RPMI8226 (cell line): Measurements from ENCODE around the gene GPC2.

Source experiments
- DNase-seq: peaks from one replicate; pipeline ENCODE4 v3.0.0-alpha.2; 2015

The GPC2 gene

DNA sequence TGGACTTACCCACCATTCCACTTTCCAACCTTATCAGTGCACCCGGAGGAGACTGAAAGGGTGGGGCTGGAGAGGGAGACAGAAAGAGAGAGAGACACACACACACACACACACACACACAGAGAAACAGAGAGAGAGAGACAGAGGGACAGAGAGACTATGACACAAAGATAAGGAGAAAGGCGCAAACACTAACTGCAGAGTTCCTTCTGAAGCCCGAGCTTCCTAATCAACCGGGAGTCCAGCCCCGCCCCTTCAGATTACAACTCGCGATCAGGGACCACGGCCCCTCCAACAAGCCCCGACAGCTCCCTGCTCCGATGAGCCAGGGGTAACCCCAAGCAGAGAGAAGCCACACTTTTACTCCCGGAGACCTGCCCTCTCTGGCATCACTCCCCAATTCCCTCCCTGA is 9.3 kb downstream of the GPC2 start:
- no peak for DNase-seq

DNA sequence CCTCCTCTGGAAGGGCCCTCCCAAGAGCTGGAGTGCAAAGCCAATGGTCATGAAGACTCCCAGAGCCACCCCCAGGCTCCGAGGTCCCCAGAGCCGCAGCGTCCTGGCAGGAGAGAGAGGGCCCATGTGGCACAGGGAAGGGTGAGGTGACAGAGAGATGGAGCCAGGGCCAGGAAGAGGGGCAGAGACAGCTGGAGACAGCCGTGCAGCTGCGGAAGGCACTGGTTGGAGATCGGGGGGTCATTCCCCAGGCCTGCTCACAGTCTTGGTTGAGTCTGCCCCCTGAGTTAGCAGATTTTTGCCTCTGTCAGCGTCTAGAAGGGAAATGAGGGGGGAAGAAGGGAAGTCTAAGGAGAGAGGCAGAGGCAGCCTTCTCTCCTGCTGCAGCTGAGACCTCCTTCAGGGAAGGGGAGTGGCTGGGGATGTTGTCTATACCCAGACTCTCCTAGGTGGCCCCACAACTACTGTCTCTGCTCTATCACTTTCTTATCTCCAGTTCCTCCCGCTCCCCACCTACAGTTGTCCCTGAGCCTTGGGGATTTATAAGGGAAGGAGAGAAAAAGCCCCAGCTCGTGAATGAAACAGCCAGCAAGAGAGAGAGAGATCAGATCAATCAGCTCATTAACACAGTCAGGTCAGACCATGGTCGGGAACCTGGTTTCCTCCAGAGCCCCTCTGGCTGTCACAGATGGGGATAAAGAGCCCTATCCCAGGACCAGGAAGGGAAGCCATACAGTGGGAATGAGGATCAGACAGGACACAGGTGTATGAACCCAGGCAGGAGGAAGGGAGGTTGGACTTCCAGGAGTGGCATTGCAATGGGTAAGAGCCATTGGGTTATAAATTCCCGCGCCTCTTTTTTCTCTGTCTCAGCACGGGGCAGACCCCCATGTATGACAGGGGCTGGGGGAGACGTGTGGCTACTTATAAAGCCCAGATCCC is 9.9 kb downstream of the GPC2 start:
- DNase-seq: peak; percentile 22

DNA sequence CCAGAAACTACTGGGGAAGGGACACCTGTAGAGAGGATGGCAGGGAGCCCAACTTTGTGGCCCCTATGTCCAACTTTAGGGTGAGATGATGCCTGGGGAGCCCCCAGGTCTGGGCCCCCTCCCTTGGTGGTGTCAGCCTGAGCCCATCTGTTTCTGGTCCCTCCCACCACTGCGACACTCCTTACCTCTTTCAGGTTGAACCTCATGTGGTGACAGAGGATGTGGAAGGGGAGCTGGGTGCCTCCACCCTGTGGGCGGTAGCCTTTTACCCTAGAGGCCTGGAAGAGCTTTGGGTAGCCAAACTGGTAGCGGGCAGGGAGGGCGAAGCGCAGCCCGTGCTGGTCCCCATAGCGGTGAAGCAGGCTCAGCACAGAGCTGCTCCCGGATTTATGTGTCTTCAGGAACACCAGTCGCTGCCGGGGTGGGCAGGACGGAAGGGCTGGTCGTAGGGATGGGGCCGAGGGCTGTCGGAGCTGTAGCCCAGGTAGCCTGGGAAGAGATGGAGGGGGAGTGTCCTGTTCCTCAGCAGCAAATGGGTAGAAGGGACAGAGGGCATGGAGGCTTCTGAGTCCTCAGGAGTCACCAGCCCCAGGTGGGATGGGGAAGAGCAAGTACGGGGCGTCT is 10.8 kb downstream of the GPC2 start:
- peak; percentile 52 for DNase-seq

DNA sequence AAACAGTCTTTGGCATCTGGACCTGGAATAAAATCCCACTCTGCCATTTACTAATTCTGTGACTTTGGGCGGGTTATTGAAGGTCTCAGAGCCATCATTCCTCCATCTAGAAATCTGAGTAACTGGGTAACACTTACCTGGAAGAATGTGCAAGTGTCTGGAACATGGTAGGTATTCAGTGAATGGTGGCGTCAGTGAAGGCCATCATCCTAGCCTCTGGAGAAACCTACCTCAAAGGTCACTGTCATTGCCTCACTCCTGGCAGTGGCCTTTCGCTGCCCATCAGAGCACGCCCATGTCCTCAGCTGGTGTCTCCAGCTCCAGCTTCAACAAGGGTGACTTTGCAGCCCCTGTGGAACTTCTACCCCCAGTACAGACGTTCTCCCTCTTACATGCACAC is 13.3 kb downstream of the GPC2 start:
- DNase-seq: no peak

DNA sequence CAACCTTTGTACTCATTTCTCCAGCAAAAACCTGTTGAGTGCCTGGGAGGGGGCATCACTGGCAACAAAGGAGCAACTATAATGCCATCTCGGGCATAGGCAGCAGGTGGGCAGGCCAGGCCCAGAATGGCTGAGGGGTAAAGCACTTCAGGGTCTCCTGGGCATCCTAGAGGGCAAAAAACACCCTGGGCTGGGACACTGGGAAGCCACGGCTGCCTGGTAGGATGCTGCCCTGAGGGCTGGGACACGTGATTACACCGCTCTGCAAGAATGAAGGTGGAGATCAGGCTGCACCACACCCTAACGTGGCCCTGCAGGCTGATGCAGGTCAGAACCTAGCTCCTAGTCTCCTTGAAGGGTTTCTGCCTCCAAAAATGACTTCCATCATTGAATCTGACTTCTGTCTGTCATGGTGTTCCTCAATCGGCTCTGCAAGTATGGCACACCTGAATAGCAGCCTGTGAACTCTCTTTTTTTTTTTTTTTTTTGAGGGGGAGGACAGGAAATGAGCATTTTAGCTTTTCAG is 14.1 kb downstream of the GPC2 start:
- DNase-seq: peak; percentile 31

DNA sequence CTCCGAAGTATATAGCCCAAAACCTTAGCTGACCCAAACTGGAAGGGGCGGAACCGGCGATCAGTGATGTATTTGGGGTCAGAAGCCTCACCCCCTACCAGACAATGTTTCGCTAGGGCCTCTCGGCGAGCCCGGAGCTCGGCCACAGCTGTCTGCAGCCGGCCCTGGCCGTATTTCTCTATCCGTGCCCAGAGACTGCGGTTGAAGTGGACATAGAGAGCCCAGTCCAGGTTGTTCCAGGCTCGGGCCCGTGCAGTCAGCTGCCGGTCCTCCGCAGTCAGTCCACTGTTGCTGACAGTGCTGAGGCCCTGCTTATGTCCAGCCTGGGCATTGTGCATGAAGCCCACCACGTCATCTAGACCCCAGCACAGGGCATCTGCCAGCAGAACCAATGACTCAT is 17.1 kb downstream of the GPC2 start:
- no peak for DNase-seq

DNA sequence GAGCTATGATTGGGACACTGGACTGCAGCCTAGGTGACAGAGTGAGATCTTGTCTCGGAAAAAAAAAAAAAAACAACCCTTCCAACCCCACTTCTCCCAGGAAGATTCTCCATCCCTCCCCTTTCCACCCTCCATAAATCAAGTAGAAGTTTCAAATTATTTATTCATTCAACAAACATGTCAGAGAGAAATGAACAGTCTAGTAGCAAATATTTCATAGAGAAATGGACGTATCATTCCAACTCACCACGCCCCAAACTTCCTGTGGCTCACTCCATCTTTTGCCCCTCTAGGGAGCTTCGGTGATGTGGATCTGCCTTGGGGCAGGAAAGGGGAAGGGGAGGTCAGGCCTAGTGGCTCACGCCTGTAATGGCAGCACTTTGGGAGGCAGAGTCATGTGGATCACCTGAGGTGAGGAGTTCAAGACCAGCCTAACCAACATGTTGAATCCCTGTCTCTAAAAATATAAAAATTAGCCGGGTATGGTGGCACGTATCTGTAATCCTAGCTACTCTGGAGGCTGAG is 18.0 kb downstream of the GPC2 start:
- no peak for DNase-seq

DNA sequence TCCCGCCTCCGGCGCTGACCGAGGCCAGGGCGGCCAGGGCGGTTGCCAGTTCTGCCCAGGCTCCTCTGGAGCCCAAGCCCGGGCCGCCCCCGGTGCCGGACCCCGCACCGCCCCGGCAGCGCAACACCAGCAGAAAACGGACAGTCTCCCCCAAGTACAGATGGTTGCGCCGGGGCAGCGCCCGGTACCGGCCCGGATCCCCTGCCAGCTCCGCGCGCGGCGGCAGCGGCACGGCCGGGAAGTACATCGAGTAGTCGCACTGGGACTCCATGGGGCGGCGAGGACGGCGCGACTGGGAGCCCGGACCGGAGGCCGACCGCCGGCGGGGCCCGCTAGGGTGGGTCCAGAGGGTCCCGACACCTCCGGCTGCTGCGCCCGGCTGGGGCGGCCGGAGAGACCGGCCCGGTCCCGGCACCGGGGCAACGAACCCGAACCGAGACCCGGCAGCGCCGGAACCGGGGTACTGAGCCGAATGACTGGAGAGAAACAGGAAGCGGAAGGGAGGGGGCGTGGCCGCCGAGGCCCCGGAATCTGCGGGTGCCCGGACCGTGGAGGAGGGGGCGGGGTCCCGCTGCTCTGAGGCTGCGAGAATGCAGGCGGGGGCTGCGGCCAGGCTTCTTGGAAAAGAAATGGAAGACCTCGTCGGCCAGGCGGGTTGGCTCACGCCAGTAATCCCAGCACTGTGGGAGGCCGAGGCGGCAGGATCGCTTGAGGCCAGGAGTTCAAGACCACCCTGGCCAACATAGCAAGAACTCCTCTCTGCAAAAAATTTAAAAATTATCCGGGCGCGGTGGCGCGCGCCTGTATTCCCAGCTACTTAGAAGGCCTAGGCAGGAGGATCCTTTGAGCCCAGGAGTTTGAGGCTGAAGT is 18.7 kb downstream of the GPC2 start, which contains the start of gene TRAPPC14:
Gene TRAPPC14 (minus strand): TSS at position 495 of the 870 bp plus-strand sequence. CDS start 224 bp downstream, at position 271.
- DNase-seq: peak; percentile 93

DNA sequence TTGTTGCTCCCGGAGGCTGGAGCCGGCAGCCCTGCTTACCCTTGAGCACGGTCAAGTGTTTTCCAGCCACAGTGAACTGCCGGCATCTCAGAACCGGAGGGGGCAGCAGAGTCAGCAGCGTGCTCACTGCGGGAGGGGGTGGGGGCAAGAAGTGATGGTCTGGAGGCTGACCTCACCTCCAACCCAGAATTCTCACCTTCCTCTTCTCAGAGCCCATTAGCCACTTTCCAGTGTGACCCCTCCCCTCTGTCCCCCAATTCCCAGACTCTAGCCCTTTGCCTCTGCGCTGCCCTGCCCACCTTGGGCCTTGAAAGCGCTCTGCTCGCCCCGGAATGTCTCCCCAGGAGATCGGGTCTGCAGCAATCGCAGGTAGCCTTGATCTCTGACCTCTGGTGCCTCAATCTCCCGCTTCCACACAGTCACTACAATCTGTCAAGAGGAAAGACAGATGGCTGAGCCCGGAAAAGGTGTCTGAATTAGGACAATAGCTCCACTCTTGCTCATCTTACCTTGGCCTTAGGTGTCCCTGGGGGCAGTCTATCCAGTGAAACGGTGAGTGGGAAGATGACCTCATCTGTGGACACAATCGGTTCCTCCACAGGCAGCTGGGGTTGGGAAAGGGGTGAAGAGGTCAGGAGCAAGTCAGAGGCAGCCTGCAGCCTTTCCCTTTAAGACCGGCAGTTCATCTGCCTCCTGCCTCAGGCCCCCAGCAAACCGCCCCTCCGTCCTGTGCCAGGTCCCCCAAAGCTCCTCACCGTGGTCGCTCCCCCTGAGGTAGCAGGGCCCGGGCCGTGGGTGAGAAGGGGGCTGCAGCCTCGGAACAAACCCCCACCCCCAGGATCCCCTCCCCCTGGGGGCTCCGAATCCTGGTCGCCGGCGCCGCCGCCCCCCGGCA is 19.6 kb downstream of the GPC2 start:
- peak; percentile 25 for DNase-seq

DNA sequence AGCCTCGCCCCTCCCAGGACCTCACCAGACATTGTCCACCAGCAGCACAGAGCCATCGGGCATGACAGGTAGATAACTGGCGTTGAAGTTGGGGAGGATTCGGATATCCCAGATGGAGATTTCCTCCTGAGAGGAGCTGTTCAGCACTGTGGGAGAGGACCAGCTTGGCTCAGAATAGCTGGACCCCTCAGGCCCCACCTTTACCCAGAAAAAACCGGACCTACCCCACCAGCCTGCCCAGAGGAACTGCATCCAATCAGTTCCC is 20.2 kb downstream of the GPC2 start:
- DNase-seq: no peak

DNA sequence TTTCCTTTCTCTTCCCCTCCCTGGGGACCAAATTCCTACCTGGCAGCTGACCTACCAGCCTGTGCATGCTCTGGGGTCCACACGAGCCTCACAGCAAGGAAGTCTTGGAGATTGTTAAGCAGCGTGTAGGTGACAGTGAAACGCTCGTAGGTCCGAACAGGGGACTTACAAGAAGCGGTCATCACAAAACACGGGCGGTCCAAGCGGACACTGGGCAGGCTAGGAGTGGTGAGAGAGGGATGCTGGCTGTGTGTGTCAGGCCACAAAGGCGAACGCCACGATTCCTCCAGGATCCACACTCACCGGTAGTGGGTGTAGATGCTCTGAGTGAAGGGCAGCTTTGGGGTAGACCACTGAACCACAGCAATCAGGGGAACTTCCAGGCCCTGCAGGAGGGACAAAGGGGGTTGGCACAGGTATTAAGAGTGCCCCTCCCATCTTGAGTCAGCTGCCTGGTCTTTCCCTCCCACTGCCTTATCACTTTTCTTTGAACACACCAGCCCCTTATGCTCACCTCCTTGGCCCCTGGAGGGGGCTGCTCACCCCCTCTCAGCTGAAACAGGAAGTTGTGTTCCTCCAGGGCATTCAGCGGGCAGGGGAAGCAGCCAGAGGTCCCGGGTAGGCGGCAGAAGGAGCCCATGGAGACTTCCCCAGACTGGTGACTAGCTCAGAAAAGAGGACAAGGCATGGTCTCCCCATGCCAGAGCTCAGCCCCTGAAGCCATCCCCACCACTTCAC is 20.7 kb downstream of the GPC2 start:
- DNase-seq: no peak

DNA sequence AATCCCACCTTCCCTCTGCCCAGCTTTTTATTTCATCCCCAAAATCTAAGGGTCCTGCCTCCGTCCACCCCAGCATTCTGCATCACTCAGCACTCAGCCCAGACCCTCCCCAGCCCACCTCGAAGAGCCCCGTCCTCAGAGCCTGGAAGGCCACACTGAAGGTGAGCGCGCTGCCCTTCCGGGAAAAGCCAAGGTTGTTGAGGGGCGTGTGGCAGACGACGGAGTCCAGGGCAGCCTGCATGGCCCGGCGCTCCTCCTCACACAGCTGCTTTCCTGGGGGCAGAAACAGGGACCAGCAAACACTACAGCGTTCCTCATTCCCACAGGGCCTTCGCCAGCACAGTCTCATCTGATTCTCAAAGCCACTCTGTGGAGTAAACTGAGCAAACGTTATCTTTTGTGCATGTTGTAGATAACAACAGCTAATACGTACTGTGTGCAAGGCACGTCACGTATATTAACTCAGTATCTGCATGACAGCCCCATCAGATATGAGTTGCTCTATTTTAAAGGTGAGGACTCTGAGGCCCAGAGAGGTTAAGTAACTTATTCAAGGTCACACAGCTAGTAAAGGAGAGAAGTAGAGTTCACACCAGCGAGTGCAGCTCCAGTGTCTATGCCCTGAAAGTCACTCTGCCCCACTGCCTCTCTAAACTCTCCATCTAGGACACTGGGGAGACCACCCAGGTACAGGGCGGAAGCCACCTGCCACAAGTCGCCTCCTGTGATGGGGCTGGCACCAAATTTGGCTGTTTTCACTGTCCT is 21.4 kb downstream of the GPC2 start:
- DNase-seq: no peak

DNA sequence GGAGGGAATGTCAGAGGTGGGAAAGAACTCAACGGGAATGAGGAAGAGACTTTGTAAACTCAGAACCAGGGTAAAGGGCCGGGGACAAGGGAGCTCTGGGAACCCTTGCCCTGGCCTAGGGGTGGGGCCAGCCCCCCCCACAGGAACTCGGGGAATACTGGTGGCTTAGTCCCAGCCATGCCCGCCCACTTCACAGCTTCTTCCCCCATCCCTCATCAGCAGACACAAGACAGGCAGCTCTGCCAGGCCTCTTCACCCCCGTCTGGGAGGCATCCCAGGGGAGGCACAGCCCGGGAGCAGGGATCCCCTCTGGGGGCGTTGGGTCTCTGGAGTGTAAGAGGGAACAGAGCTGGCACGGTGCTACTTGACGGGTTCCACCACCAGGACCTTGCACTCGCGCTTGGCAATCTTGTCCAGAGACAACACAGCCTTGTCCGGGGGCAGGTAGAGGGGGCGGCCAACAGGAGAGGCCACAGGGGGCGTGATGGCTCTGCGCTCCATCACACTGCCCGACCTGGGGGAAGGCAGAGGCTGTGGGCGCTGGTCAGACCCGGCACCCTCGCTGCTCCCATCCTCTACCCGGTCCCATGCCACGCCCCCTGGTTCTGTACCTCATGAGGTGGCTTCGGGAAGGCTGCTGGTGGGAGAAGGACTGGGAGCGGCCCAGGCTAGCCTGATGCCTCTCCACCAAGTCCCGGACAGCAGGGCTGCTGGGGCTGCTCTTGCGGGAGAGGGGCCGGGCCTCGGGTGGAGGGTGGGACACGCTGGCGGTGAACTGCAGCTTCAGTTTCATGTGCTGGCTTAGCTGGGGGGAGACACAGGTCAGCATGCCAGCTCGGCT is 22.3 kb downstream of the GPC2 start:
- DNase-seq: no peak

DNA sequence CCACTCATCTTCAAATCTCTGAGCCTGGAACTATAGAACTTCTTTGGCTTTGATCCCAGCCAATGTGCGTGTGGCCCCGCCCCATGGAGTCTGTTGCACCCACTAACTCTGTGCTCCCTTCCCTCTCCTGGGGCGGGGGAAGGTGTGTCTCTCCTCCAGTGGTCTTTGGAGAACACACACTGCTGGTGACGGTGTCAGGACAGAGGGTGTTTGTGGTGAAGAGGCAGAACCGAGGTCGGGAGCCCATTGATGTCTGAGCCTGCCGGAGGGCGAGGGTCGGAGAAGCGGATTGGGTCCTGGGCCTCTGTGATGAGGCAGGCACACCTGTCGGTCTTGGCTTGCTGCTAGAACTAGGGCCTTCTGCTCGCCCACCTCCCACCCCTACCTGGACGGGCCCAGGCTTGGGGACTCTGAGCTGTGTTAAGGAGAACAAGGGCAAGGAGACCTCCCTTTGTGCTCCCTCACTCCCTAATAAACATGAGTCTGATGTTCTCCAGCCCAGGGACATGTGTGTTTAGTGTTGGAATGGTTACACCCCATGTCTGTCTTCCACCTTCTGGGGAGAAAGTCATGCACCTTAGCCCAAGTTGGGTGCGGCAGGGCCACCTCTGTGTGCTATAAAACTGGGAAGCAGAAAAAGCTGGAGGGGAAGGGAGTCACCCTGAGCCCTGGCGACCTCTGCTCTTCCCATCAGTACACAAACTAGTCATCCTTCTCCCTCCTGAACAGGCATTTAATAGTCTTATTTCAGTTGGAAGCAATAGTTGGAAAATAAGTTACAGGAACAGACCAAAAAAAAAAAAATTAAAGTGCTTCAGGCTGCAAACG is 23.3 kb downstream of the GPC2 start:
- no peak for DNase-seq

DNA sequence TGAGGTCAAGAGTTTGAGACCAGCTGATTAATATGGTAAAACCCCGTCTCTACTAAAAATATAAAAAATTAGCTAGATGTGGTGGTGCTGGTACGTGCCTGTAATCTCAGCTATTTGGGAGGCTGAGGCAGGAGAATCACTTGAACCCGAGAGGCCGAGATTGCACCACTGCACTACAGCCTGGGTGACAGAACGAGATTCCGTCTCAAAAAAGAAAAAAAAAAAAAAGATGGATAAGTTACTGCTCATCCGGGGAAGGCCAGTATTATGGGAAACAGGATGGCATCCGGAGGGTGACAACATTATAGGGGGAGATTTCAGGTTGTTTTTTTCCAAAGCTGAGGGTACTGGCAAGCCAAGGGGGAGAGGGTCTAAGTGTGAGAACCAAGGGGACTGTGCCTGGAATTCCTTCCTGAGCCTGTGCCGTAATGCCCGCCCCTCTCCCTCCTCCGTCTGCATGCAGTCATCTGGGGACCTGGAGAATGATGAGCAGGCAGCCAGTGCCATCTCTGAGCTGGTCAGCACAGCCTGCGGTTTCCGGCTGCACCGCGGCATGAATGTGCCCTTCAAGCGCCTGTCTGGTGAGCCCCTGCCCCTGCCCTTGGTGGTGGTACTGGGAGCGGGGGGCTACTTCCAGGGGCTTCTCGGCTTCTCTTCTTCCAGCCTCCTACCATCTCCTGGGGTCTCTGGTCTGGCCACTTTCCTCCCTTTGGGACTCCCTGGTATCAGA is 24.1 kb downstream of the GPC2 start:
- no peak for DNase-seq

DNA sequence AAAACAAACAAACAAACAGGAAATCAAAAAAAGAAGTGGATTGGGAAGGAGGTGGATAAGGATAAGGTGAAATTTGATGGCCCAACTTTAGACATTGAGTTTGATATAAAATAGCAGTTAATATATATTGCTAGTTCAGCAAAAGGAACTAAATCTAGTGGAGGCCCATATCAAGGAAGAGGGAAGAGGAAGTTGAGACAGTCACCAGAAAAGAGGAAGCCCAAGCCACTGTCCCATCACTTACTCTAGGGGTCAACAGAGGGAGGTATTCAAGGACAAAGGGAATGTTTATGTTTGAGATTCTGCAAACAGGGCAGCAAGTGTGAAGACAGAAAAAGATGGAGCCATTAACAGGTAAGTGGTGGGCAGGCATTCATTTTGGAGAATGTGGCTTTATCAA is 24.8 kb downstream of the GPC2 start:
- no peak for DNase-seq

DNA sequence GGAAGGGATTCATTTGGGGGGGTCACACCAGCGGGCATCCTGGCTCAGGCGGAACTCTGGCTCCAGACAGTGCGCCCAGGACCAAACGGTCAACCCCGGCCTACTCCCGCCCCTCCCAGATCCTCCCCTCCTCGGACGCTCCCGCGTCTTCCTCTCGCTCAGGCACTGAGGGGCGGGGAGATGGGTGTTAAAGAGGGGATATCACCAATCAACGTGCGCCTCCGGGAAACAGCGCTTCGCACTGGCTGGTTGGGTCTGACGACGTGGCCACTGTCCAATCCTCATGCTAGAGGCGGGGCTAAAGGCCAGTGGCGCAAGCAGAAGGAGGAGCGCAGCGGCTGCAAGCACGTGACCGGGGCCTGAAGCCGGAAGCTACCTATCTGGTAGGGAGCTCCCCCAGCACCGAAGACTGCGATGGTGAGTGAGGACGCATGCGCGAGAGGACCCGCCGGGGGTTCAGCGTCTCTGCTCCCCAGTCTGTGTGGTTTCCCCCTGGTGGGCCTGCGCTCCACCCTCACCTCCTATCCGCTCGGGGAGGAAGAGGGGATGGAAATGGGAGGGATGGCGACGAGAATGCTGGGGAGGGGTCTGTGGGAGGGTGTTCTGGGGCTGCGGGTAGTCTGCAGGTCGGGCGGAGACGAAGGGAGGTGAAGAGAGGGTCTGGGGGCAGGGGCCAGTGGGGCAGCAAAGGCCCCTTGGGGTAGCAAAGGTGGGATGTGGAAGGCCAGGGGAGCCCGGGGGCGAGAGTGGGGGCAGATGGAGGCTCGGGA is 28.4 kb downstream of the GPC2 start, which contains the start of gene LAMTOR4:
Gene LAMTOR4 (plus strand): TSS at position 360 of the 770 bp plus-strand sequence. CDS start 55 bp downstream, at position 415.
- peak; percentile 100 for DNase-seq
